GM12878 (cell line): Measurements from ENCODE around the gene EIF6. TPM values are rescaled to one million over a fixed set of nuclear protein-coding genes. Genes with fewer than 3 reads are reported as not detected.

ENCODE experiments used
- ATAC-seq: fragments of 200-7000 bp; cut with Tn5 transposase; 3 replicates; pipeline ENCODE4 v1.9.1; 2020; ENCODE audit warnings: mild to moderate bottlenecking, moderate library complexity
- BruUV-seq: library from RNA; stranded (reverse); fragments of 400-500 nt; replicated peaks from 2 replicates; lab custom pipeline; 2021; lab: Mats Ljungman, UMichigan
- CTCF ChIA-PET: fragments of 300-600 bp; sonication (Branson Sonifier 250); formaldehyde crosslinking; extraction: SDS; loops from one replicate; lab custom pipeline; 2021; ENCODE audit warnings: inconsistent platforms; lab: Yijun Ruan, JAX
- POLR2A ChIA-PET: fragments of 350-600 bp; formaldehyde crosslinking; extraction: SDS; loops from one replicate; lab custom pipeline; 2021; ENCODE audit warnings: inconsistent platforms; lab: Charles Lee
- RAD21 ChIA-PET: fragments of 300-600 bp; sonication (Branson Sonifier 250); formaldehyde crosslinking; loops from one replicate; lab custom pipeline; 2023; ENCODE audit warnings: antibody characterized with exemption; ENCODE audit not compliant: unreplicated experiment; lab: Charles Lee
- SMC1A ChIA-PET: fragments of 300-600 bp; sonication (Branson Sonifier 250); formaldehyde crosslinking; loops from one replicate; lab custom pipeline; 2023; ENCODE audit not compliant: unreplicated experiment, uncharacterized antibody; lab: Charles Lee
- DNase-seq: peaks from one replicate; pipeline ENCODE4 v3.0.0-alpha.2; 2011; ENCODE audit warnings: low read depth, low spot score
- FAIRE-seq: peaks from 3 replicates; lab custom pipeline; 2011; peaks lifted over from hg19 to GRCh38; lab: Jason Lieb, UNC
- H2AFZ ChIP-seq: 2 replicates; pipeline ENCODE4 v1.6.0; 2011; ENCODE audit warnings: low read depth, low read length, control low read depth; ENCODE audit not compliant: control insufficient read depth
- H3K27ac ChIP-seq: 2 replicates; pipeline ENCODE4 v1.5.1; 2011; ENCODE audit warnings: control low read depth; ENCODE audit not compliant: control insufficient read depth, insufficient read depth
- H3K27me3 ChIP-seq, 2 experiments: replicated peaks in 1 of 2; 2 replicates each; pipeline versions ENCODE4 v1.6.0 to v1.6.1; 2011; ENCODE audit warnings: low read length in 1 of 2; ENCODE audit not compliant: control insufficient read depth in 2 of 2, insufficient read depth in 2 of 2
- H3K36me3 ChIP-seq, 2 experiments: 2 replicates each; pipeline ENCODE4 v1.5.1; 2011; ENCODE audit warnings: low read length in 1 of 2; ENCODE audit not compliant: control insufficient read depth in 2 of 2, insufficient read depth in 2 of 2
- H3K4me1 ChIP-seq: 2 replicates; pipeline ENCODE4 v1.6.1; 2011; ENCODE audit warnings: mild to moderate bottlenecking, low read length, moderate library complexity, mixed read lengths; ENCODE audit not compliant: control insufficient read depth, insufficient read depth
- H3K4me2 ChIP-seq: 2 replicates; pipeline ENCODE4 v1.6.0; 2011; ENCODE audit warnings: control low read depth; ENCODE audit not compliant: control insufficient read depth, insufficient read depth
- H3K4me3 ChIP-seq: fragments of 200-600 bp; sonication (generic); 2 replicates; pipeline ENCODE4 v1.5.1; 2016
- H3K79me2 ChIP-seq: 2 replicates; pipeline ENCODE4 v1.6.0; 2011; ENCODE audit warnings: low read length; ENCODE audit not compliant: control insufficient read depth, insufficient read depth
- H3K9ac ChIP-seq: 2 replicates; pipeline ENCODE4 v1.8.0; 2011; ENCODE audit warnings: low read length, control low read depth, mixed read lengths; ENCODE audit not compliant: control insufficient read depth, insufficient read depth
- H3K9me3 ChIP-seq: replicated peaks from 3 replicates; pipeline ENCODE4 v1.5.1; 2011; ENCODE audit warnings: mild to moderate bottlenecking, low read length; ENCODE audit not compliant: control insufficient read depth, insufficient read depth
- H4K20me1 ChIP-seq: 2 replicates; pipeline ENCODE4 v1.6.0; 2011; ENCODE audit not compliant: control insufficient read depth, insufficient read depth
- CHD1 ChIP-seq: IDR thresholded peaks from 2 replicates; pipeline ENCODE4 v1.6.1; 2012; ENCODE audit warnings: low read depth, low read length, improper control_type of control experiment
- CHD4 ChIP-seq: fragments of 200-600 bp; sonication (generic); IDR thresholded peaks from 2 replicates; pipeline ENCODE4 v1.6.1; 2016; ENCODE audit warnings: mild to moderate bottlenecking
- CREB1 ChIP-seq: IDR thresholded peaks from 2 replicates; pipeline ENCODE4 v1.6.1; 2012; ENCODE audit warnings: low read depth, mild to moderate bottlenecking, inconsistent platforms
- POLR2AphosphoS5 ChIP-seq: IDR thresholded peaks from 2 replicates; pipeline ENCODE4 v1.6.1; 2011; ENCODE audit warnings: mild to moderate bottlenecking, low read length, inconsistent platforms
- RAD51 ChIP-seq: fragments of 450-650 bp; IDR thresholded peaks from 2 replicates; pipeline ENCODE4 v1.6.1; 2016; ENCODE audit warnings: moderate library complexity, mild to moderate bottlenecking, inconsistent platforms
- SIX5 ChIP-seq: IDR thresholded peaks from 2 replicates; pipeline ENCODE4 v1.6.1; 2011; ENCODE audit warnings: mild to moderate bottlenecking, low read depth, low read length, moderate library complexity; ENCODE audit not compliant: severe bottlenecking
- SMARCA5 ChIP-seq: fragments of 450-650 bp; IDR thresholded peaks from 2 replicates; pipeline ENCODE4 v1.6.1; 2017; ENCODE audit warnings: mild to moderate bottlenecking
- STAT1 ChIP-seq: fragments of 450-650 bp; conservative IDR thresholded peaks from 2 replicates; pipeline ENCODE4 v1.6.1; 2014; ENCODE audit warnings: antibody characterized with exemption, mild to moderate bottlenecking
- STAT3 ChIP-seq: IDR thresholded peaks from 2 replicates; pipeline ENCODE4 v1.6.1; 2011; ENCODE audit warnings: low read depth, low read length, improper control_type of control experiment
- ZSCAN29 ChIP-seq: fragments of 450-650 bp; IDR thresholded peaks from 2 replicates; pipeline ENCODE4 v1.6.1; 2017; ENCODE audit warnings: mild to moderate bottlenecking, moderate library complexity
- whole genome bisulfite sequencing: methylation state at CpG from one replicate; pipeline ENCODE4 v1.1.6; 2016; ENCODE audit warnings: low lambda C conversion rate; ENCODE audit not compliant: insufficient replicate concordance, insufficient coverage; ENCODE audit errors: missing lambda C conversion rate; 5-methylcytosine and 5-hydroxymethylcytosine counted together
- in situ Hi-C: fragments of 300-500 bp; cut with MboI; formaldehyde crosslinking; loops from 9 replicates; pipeline ENCODE4 v1.14.3; 2018; ENCODE audit warnings: mixed read lengths
- intact Hi-C: fragments of 100-400 bp; cut with micrococcal nuclease; formaldehyde crosslinking; loops from one replicate; pipeline ENCODE4 v1.14.2; 2022; ENCODE audit not compliant: unreplicated experiment
- polyA plus RNA-seq, 11 experiments: library from polyadenylated mRNA; depleted of rRNA in 4 of 11; unstranded in 6 of 11; stranded (reverse) in 5 of 11; fragments of >200 nt; fragmentation: Nextera tagmentation in 4 of 11; fragmentation: Illumina TruSeq in 1 of 11; extraction: Ambion mirVana in 4 of 11; extraction: Trizol in 1 of 11; gene quantifications; 1 replicate in 1 of 11; 2 replicates in 10 of 11; pipeline versions ENCODE4 v1.2.1 to v1.2.3, GENCODE V29; 2011 to 2016; ENCODE audit warnings: inconsistent platforms in 2 of 11, missing spikeins in 2 of 11, low read depth in 1 of 11
- total RNA-seq, 4 experiments: library from RNA; depleted of rRNA in 3 of 4; stranded (reverse); fragments of >200 nt in 3 of 4; fragmentation: Illumina TruSeq in 1 of 4; extraction: Trizol in 1 of 4; gene quantifications; 2 replicates each; pipeline versions ENCODE4 v1.2.1 to v1.2.3, GENCODE V29; 2013 to 2021
- TF ChIP-seq, protein P1 (sequence below): IDR thresholded peaks from 2 replicates; pipeline ENCODE4 v1.6.1; 2012; ENCODE audit warnings: mild to moderate bottlenecking, low read depth, low read length
- TF ChIP-seq, protein P2 (sequence below): fragments of 450-650 bp; IDR thresholded peaks from 2 replicates; pipeline ENCODE4 v1.6.1; 2016; ENCODE audit warnings: mild to moderate bottlenecking
- TF ChIP-seq, protein P3 (sequence below): IDR thresholded peaks from 2 replicates; pipeline ENCODE4 v1.6.1; 2012; ENCODE audit warnings: low read depth, low read length, improper control_type of control experiment

The EIF6 gene
- total and polyA plus RNA-seq, 10 of the 15 experiments (the other 5 are each of a cell fraction or from before 2014, with no cell fraction given): 127 to 607 (median 197) TPM

DNA sequence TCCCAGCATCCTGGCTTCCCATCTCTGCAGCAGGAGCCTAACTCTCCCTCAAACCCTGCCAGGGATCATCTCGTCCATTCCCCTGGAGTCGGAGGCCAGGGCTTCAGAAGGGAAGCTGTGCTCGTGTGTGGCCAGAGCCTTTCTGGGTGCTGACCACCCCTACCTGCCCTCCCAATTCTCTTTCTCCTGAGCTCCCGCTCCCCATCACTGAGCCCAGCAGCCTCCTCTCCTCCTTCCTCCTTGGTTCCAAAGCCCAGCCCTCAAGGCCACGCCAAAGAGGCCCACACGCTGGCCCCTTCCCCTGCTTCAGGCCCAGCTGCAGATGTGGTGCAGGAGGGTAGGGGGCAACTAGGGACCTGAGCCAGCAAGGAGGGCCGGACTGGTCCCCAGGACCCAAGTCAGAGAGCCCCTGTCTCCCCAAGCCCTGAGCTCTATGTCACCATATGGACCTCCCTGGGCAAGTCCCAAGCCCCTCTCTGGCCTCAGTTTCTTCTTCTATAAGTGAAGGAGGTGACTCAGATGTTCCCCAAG, 6.4 kb upstream of the EIF6 start (continued):
- TF ChIP-seq, protein P1, sequence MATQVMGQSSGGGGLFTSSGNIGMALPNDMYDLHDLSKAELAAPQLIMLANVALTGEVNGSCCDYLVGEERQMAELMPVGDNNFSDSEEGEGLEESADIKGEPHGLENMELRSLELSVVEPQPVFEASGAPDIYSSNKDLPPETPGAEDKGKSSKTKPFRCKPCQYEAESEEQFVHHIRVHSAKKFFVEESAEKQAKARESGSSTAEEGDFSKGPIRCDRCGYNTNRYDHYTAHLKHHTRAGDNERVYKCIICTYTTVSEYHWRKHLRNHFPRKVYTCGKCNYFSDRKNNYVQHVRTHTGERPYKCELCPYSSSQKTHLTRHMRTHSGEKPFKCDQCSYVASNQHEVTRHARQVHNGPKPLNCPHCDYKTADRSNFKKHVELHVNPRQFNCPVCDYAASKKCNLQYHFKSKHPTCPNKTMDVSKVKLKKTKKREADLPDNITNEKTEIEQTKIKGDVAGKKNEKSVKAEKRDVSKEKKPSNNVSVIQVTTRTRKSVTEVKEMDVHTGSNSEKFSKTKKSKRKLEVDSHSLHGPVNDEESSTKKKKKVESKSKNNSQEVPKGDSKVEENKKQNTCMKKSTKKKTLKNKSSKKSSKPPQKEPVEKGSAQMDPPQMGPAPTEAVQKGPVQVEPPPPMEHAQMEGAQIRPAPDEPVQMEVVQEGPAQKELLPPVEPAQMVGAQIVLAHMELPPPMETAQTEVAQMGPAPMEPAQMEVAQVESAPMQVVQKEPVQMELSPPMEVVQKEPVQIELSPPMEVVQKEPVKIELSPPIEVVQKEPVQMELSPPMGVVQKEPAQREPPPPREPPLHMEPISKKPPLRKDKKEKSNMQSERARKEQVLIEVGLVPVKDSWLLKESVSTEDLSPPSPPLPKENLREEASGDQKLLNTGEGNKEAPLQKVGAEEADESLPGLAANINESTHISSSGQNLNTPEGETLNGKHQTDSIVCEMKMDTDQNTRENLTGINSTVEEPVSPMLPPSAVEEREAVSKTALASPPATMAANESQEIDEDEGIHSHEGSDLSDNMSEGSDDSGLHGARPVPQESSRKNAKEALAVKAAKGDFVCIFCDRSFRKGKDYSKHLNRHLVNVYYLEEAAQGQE: no peak

DNA sequence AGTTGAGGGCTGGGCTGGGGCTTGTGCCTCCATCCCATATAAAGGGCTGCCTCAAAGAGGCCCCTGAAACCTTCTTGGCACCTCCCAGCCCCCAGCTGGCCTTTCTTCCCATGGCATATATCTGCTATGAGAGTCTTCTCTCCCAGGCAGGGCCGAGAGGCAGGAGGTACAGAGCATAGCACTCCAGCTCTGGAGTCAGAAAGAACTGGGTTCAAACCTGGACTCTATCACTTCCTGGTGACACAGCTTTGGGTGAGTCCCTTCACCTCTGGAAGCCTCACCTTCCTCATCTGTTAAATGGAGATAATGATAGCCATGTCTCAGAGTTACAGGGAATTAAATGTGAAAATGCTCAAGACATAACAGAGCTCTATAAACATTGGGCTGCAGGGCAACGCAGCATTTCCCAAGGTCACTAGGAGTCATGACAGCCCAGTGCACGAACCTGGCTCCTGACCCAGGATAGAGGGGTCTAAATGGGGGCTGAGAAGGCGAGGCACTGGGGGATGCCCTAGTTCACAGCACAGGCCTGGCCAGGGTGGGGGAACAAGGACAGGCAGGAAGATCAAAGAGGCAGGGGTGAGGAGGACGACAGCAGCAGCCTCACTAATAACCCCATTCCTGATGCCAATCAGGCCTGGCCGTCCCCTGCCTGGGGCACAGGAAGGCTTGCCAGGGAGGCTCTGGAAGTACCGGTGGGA, 5.8 kb upstream of the EIF6 start:
- ChIA-PET SMC1A (interaction anchor here (0.6 kb wide), 1 partner anchor 165 kb away, joined by 3 read pairs; the partner anchor contains the start of gene CEP250), RAD21 (no interaction called here), POLR2A (interaction anchor here (0.5 kb wide), 1 partner anchor 1354 kb away, joined by 3 read pairs; no protein-coding TSS in a partner anchor), CTCF (interaction anchor here (0.6 to 1.2 kb wide), 3 partner anchors 17 to 455 kb away, joined by 3 to 4 read pairs (median 3); no protein-coding TSS in a partner anchor)
- H3K36me3 ChIP-seq: no peaks in the 10 kb centered on the region
- intact Hi-C loops (no loop called here), in situ Hi-C loops (no loop called here)
- no peaks in the 10 kb centered on the region for H3K79me2 ChIP-seq
- H3K27me3 ChIP-seq: no peaks in the 10 kb centered on the region
- H3K4me3 ChIP-seq: no peak overlapping the region
- no peaks in the 10 kb centered on the region for H3K9me3 ChIP-seq
- no peaks in the 10 kb centered on the region for H4K20me1 ChIP-seq
- 20% methylated on average over 7 of the region's 7 CpGs for WGBS
- H3K27ac ChIP-seq: no peak overlapping the region
- DNase-seq: no peak
- FAIRE-seq: no peak
- H2AFZ ChIP-seq: no peak overlapping the region
- no peak overlapping the region for H3K9ac ChIP-seq
- TF ChIP-seq STAT1 (no peak), CHD1 (no peak), STAT3 (no peak), ZSCAN29 (no peak), CREB1 (no peak), CHD4 (no peak), SMARCA5 (no peak), RAD51 (no peak), SIX5 (no peak), POLR2AphosphoS5 (no peak)
- TF ChIP-seq, protein P2, sequence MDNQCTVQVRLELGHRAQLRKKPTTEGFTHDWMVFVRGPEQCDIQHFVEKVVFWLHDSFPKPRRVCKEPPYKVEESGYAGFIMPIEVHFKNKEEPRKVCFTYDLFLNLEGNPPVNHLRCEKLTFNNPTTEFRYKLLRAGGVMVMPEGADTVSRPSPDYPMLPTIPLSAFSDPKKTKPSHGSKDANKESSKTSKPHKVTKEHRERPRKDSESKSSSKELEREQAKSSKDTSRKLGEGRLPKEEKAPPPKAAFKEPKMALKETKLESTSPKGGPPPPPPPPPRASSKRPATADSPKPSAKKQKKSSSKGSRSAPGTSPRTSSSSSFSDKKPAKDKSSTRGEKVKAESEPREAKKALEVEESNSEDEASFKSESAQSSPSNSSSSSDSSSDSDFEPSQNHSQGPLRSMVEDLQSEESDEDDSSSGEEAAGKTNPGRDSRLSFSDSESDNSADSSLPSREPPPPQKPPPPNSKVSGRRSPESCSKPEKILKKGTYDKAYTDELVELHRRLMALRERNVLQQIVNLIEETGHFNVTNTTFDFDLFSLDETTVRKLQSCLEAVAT: no peak
- TF ChIP-seq, protein P3, sequence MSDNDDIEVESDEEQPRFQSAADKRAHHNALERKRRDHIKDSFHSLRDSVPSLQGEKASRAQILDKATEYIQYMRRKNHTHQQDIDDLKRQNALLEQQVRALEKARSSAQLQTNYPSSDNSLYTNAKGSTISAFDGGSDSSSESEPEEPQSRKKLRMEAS: no peak
- H3K4me1 ChIP-seq: no peaks in the 10 kb centered on the region; the same call in 1 of the 2 replicates
- ATAC-seq: no peak
- H3K4me2 ChIP-seq: no peak overlapping the region
- BruUV-seq: no TSS peak
